Karpas-422 (cell line): ENCODE measurements around the gene KRTAP9-7. TPM values are rescaled to one million over a fixed set of nuclear protein-coding genes. Genes with fewer than 3 reads are reported as not detected.
"Not testable (repeated sequence)": the region's sequence is repeated elsewhere in the genome, so short reads cannot be mapped to it uniquely, and the experiment has no call there.

Experiments used
- DNase-seq: peaks from one replicate; pipeline ENCODE4 v3.0.0-alpha.2; 2015
- H2AFZ ChIP-seq: fragments of 200-600 bp; sonication (generic); 2 replicates; pipeline ENCODE4 v1.6.1; 2014; ENCODE audit warnings: antibody characterized with exemption, low read length, mixed read lengths
- H3K27ac ChIP-seq: fragments of 200-600 bp; sonication (generic); 2 replicates; pipeline ENCODE4 v1.5.1; 2014; ENCODE audit warnings: mild to moderate bottlenecking, low read length, moderate library complexity
- H3K27me3 ChIP-seq: fragments of 200-600 bp; sonication (generic); 2 replicates; pipeline ENCODE4 v1.6.1; 2014; ENCODE audit warnings: low read length, mixed read lengths
- H3K36me3 ChIP-seq: fragments of 200-600 bp; sonication (generic); 2 replicates; pipeline ENCODE4 v1.6.1; 2014; ENCODE audit warnings: low read length, mixed read lengths; ENCODE audit not compliant: insufficient read depth
- H3K4me1 ChIP-seq: fragments of 200-600 bp; sonication (generic); 2 replicates; pipeline ENCODE4 v1.6.1; 2014; ENCODE audit warnings: mild to moderate bottlenecking, low read length, mixed read lengths
- H3K4me2 ChIP-seq: fragments of 200-600 bp; sonication (generic); 2 replicates; pipeline ENCODE4 v1.6.1; 2014; ENCODE audit warnings: low read length, low read depth, mild to moderate bottlenecking; ENCODE audit not compliant: poor library complexity, severe bottlenecking
- H3K4me3 ChIP-seq: fragments of 200-600 bp; sonication (generic); 2 replicates; pipeline ENCODE4 v1.5.1; 2014; ENCODE audit warnings: mild to moderate bottlenecking, antibody characterized with exemption, low read length, mixed read lengths
- H3K79me2 ChIP-seq: fragments of 200-600 bp; sonication (generic); 2 replicates; pipeline ENCODE4 v1.6.1; 2014; ENCODE audit warnings: mild to moderate bottlenecking, low read length, mixed read lengths
- H3K9ac ChIP-seq: fragments of 200-600 bp; sonication (generic); 2 replicates; pipeline ENCODE4 v1.6.0; 2014; ENCODE audit warnings: low read length
- H3K9me2 ChIP-seq: fragments of 200-600 bp; sonication (generic), shearing (Covaris generic); replicated peaks from 2 replicates; pipeline ENCODE4 v1.6.0; 2014; ENCODE audit warnings: mild to moderate bottlenecking, low read length, moderate library complexity; ENCODE audit not compliant: insufficient read depth
- H3K9me3 ChIP-seq: fragments of 300-700, 200-600 bp; sonication (generic); 2 replicates; pipeline ENCODE4 v1.6.1; 2014; ENCODE audit warnings: low read length, mixed read lengths
- H4K20me1 ChIP-seq: fragments of 200-600 bp; sonication (generic); 2 replicates; pipeline ENCODE4 v1.6.1; 2014; ENCODE audit warnings: mild to moderate bottlenecking, antibody characterized with exemption, low read length, low read depth; ENCODE audit not compliant: insufficient read depth
- total RNA-seq: library from RNA; depleted of rRNA; stranded (reverse); fragments of >200 nt; shearing (Covaris generic); gene quantifications from 2 replicates; pipeline ENCODE4 v1.2.3, GENCODE V29; 2014; ENCODE audit warnings: low replicate concordance; rRNA removed

The KRTAP9-7 gene, protein sequence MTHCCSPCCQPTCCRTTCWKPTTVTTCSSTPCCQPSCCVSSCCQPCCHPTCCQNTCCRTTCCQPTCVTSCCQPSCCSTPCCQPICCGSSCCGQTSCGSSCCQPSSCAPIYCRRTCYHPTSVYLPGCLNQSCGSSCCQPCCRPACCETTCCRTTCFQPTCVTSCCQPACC
- not detected in 2 replicates for total RNA-seq

DNA sequence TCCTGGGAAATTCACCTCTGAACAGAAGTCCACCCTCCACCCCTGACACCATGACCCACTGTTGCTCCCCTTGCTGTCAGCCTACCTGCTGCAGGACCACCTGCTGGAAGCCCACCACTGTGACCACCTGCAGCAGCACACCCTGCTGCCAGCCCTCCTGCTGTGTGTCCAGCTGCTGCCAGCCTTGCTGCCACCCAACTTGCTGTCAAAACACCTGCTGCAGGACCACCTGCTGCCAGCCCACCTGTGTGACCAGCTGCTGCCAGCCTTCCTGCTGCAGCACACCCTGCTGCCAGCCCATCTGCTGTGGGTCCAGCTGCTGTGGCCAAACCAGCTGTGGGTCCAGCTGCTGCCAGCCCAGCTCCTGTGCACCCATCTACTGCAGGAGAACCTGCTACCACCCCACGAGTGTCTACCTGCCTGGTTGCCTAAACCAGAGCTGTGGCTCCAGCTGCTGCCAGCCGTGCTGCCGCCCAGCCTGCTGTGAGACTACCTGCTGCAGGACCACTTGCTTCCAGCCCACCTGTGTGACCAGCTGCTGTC, at the start of gene KRTAP9-7:
Gene KRTAP9-7 (plus strand): TSS at position 51 of the 543 bp plus-strand sequence. CDS start 0 bp downstream, at position 51.
- H3K27ac ChIP-seq, H3K4me3 ChIP-seq, H3K9ac ChIP-seq, H2AFZ ChIP-seq, H3K4me1 ChIP-seq, H3K36me3 ChIP-seq, H4K20me1 ChIP-seq, H3K9me2 ChIP-seq, H3K27me3 ChIP-seq, H3K9me3 ChIP-seq, H3K79me2 ChIP-seq, DNase-seq, H3K4me2 ChIP-seq: not testable (repeated sequence)

DNA sequence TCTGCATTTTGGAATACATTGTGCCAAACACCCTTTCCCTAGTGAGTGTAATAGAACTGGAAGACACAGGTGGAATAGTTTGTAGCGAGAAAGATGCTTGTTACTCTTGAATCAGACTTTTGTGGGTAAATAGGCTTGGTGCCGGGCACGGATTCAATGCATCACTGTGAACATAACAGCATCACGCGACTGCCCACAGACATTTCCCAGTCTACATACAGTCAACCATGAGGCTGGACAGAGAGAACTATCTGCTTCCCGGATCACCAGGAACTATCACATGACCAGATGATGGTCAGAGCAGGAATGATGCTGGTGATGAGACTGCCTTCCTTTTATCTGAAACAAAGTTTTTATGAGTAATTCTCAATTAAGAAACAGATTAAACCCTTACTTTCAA, 49.4 kb upstream of the KRTAP9-7 start:
- Histone ChIP-seq H3K4me3 (no peak overlapping the region), H3K9me3 (no peaks in the 10 kb centered on the region), H3K36me3 (no peaks in the 10 kb centered on the region), H3K4me2 (no peak overlapping the region), H2AFZ (no peak overlapping the region), H3K27ac (no peak overlapping the region), H4K20me1 (no peaks in the 10 kb centered on the region), H3K79me2 (no peaks in the 10 kb centered on the region), H3K9ac (no peak overlapping the region), H3K9me2 (no peaks in the 10 kb centered on the region), H3K27me3 (no peaks in the 10 kb centered on the region), H3K4me1 (no peaks in the 10 kb centered on the region)
- DNase-seq: no peak

DNA sequence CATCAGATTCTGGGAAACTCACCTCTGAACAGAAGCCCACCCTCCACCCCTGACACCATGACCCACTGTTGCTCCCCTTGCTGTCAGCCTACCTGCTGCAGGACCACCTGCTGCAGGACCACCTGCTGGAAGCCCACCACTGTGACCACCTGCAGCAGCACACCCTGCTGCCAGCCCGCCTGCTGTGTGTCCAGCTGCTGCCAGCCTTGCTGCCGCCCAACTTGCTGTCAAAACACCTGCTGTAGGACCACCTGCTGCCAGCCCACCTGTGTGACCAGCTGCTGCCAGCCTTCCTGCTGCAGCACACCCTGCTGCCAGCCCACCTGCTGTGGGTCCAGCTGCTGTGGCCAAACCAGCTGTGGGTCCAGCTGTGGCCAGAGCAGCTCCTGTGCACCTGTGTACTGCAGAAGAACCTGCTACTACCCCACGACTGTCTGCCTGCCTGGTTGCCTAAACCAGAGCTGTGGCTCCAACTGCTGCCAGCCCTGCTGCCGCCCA, 48.9 kb upstream of the KRTAP9-7 start, which contains the start of gene KRTAP9-2:
Gene KRTAP9-2 (plus strand): TSS at position 51 of the 498 bp plus-strand sequence. CDS start 7 bp downstream, at position 58.
- H3K9ac ChIP-seq, H3K27ac ChIP-seq, H3K4me3 ChIP-seq, H4K20me1 ChIP-seq, H3K36me3 ChIP-seq, H3K4me1 ChIP-seq, H2AFZ ChIP-seq, DNase-seq, H3K9me3 ChIP-seq, H3K4me2 ChIP-seq, H3K9me2 ChIP-seq, H3K27me3 ChIP-seq, H3K79me2 ChIP-seq: not testable (repeated sequence)

DNA sequence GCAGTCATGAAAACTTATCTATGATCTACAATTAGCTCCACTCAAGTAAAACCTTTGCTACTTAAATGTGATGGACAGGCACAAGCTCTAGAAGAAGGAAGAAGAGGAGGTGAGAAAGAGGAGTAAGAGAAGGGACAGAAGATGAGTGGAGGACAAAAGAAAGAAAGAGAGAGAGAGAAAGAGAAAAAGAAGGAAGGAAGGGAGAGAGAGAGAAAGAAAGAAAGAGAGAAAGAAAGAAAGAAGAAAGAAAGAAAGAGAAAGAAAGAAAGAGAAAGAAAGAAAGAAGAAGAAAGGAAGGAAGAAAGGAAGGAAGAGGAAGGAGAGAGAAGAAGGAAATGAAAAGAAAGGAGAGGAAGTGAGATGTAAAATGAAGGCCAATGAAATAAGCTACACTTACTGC, 45.4 kb upstream of the KRTAP9-7 start:
- Histone ChIP-seq H3K9ac (no peak overlapping the region), H3K36me3 (no peaks in the 10 kb centered on the region), H3K4me3 (no peak overlapping the region), H3K9me3 (no peaks in the 10 kb centered on the region), H3K4me1 (no peaks in the 10 kb centered on the region), H3K27ac (no peak overlapping the region), H3K4me2 (no peak overlapping the region), H3K79me2 (no peaks in the 10 kb centered on the region), H3K9me2 (no peaks in the 10 kb centered on the region), H3K27me3 (no peaks in the 10 kb centered on the region), H2AFZ (no peak overlapping the region), H4K20me1 (no peaks in the 10 kb centered on the region)
- DNase-seq: no peak

DNA sequence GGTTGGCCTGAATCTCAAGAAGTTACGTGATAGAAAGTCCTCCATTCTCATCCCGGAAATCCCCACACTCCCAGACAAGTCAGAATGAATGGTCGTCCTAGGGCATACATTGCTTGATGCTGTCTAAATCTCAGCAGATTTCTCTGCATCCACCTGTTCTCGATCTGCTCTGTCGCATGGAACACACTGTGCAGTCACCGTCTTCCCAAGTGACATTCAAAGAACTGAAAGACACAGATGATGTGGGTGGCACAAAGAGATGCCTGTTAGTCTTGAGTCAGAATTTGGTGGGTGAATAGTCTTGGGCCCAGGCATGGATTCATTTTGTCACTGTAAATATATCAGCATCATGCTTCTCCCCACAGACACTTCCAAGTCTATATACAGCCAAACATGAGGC, 43.8 kb upstream of the KRTAP9-7 start:
- H3K27ac ChIP-seq: no peak overlapping the region
- H3K9ac ChIP-seq: no peak overlapping the region
- H3K9me3 ChIP-seq: no peaks in the 10 kb centered on the region
- DNase-seq: no peak
- H2AFZ ChIP-seq: no peak overlapping the region
- no peaks in the 10 kb centered on the region for H3K36me3 ChIP-seq
- no peak overlapping the region for H3K4me2 ChIP-seq
- H3K4me3 ChIP-seq: no peak overlapping the region
- H3K4me1 ChIP-seq: no peaks in the 10 kb centered on the region
- H3K79me2 ChIP-seq: no peaks in the 10 kb centered on the region
- no peaks in the 10 kb centered on the region for H3K9me2 ChIP-seq
- no peaks in the 10 kb centered on the region for H4K20me1 ChIP-seq
- H3K27me3 ChIP-seq: no peaks in the 10 kb centered on the region

DNA sequence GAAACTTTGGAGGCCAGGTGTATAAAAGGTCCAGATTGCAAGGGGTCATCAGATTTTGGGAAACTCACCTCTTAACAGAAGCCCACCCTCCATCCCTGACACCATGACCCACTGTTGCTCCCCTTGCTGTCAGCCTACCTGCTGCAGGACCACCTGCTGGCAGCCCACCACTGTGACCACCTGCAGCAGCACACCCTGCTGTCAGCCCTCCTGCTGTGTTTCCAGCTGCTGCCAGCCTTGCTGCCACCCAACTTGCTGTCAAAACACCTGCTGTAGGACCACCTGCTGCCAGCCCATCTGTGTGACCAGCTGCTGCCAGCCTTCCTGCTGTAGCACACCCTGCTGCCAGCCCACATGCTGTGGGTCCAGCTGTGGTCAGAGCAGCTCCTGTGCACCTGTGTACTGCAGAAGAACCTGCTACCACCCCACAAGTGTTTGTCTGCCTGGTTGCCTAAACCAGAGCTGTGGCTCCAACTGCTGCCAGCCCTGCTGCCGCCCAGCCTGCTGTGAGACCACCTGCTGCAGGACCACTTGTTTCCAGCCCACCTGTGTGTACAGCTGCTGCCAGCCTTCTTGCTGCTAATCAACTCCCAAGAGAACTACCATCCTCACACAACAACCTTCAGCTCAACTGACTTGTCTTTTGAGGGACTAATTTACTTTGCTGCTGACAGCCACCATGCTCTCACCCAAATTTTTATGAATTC, 42.9 kb upstream of the KRTAP9-7 start, which contains the start of gene KRTAP9-3:
Gene KRTAP9-3 (plus strand): TSS at position 51 of the 707 bp plus-strand sequence. CDS start 53 bp downstream, at position 104.
- not testable (repeated sequence) for H3K4me3 ChIP-seq, H3K9me2 ChIP-seq, H4K20me1 ChIP-seq, H3K9me3 ChIP-seq, DNase-seq, H3K27me3 ChIP-seq, H3K27ac ChIP-seq, H3K36me3 ChIP-seq, H2AFZ ChIP-seq, H3K4me2 ChIP-seq, H3K9ac ChIP-seq, H3K79me2 ChIP-seq, H3K4me1 ChIP-seq

DNA sequence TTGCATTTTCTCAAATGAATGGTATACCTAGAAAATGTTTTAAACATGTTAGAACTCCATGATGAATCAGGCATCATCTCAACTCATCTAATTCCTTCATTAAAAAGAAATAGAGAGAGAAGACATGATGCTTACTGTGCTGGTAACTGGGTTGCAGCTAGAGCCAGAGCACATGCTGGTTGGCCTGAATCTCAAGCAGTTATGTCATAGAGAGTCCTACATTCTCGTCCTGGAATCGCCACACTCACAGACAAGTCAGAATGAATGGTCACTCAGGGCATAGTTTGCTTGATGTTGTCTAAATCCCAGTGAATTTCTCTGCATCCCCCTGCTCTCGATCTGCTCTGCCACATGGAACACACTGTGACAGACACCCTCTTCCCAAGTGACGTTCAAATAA, 38.4 kb upstream of the KRTAP9-7 start:
- H3K9me2 ChIP-seq, H3K79me2 ChIP-seq, H4K20me1 ChIP-seq, H3K27me3 ChIP-seq, DNase-seq, H3K27ac ChIP-seq, H3K9ac ChIP-seq, H3K4me1 ChIP-seq, H3K4me3 ChIP-seq, H3K9me3 ChIP-seq, H3K4me2 ChIP-seq, H2AFZ ChIP-seq, H3K36me3 ChIP-seq: not testable (repeated sequence)

DNA sequence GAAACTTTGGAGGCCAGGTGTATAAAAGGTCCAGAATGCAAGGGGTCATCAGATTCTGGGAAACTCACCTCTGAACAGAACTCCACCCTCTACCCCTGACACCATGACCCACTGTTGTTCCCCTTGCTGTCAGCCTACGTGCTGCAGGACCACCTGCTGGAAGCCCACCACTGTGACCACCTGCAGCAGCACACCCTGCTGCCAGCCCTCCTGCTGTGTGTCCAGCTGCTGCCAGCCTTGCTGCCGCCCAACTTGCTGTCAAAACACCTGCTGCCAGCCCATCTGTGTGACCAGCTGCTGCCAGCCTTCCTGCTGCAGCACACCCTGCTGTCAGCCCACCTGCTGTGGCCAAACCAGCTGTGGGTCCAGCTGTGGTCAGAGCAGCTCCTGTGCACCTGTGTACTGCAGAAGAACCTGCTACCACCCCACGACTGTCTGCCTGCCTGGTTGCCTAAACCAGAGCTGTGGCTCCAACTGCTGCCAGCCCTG, 37.5 kb upstream of the KRTAP9-7 start, which contains the start of gene KRTAP9-8:
Gene KRTAP9-8 (plus strand): TSS at position 51 of the 489 bp plus-strand sequence. CDS start 53 bp downstream, at position 104.
- not testable (repeated sequence) for H4K20me1 ChIP-seq, H3K27ac ChIP-seq, H3K9ac ChIP-seq, H3K9me3 ChIP-seq, H2AFZ ChIP-seq, DNase-seq, H3K36me3 ChIP-seq, H3K27me3 ChIP-seq, H3K4me3 ChIP-seq, H3K4me1 ChIP-seq, H3K4me2 ChIP-seq, H3K79me2 ChIP-seq, H3K9me2 ChIP-seq
